Body of pancreas (tissue), 4 donors: ENCODE results near the gene CTIF. TPM values are rescaled to one million over a fixed set of nuclear protein-coding genes. Genes with fewer than 3 reads are reported as not detected.

Experiments
- ATAC-seq: fragments of 150-250 bp; one replicate; pipeline ENCODE4 v1.9.1; 2016
- DNase-seq, 4 donors: peaks; one replicate each; pipeline ENCODE4 v3.0.0-alpha.2; 2019
- H3K27ac ChIP-seq, 4 donors: fragments of 200-600 bp; sonication (generic); 1 replicate in 3 of 4; 2 replicates in 1 of 4; pipeline versions ENCODE4 v1.5.1 to v1.6.1; 2016 to 2019; ENCODE audit warnings: mild to moderate bottlenecking in 1 of 4, mixed read lengths in 1 of 4, moderate library complexity in 1 of 4
- H3K27me3 ChIP-seq, 2 donors: fragments of 200-600 bp; sonication (generic); one replicate each; pipeline ENCODE4 v1.6.0; 2016; ENCODE audit warnings: mild to moderate bottlenecking in 1 of 2
- H3K36me3 ChIP-seq, 2 donors: fragments of 200-600 bp; sonication (generic); replicated peaks in 1 of 2; 2 replicates each; pipeline ENCODE4 v1.5.1; 2016; ENCODE audit warnings: low read depth in 2 of 2; ENCODE audit not compliant: insufficient read depth in 1 of 2
- H3K4me1 ChIP-seq: fragments of 200-600 bp; sonication (generic); one replicate; pipeline ENCODE4 v1.6.0; 2016
- H3K4me3 ChIP-seq, 2 donors: fragments of 200-600 bp; sonication (generic); 1 replicate in 1 of 2; 2 replicates in 1 of 2; pipeline ENCODE4 v1.5.1; 2016 to 2019
- H3K9me3 ChIP-seq, 3 donors: fragments of 200-600 bp; sonication (generic); 1 replicate in 2 of 3; 2 replicates in 1 of 3; pipeline ENCODE4 v1.5.1; 2016
- POLR2A ChIP-seq, 3 donors: fragments of 450-650 bp; IDR thresholded peaks; one replicate each; pipeline ENCODE4 v1.6.1; 2016; ENCODE audit warnings: antibody characterized with exemption in 3 of 3, mild to moderate bottlenecking in 2 of 3
- WGBS, 2 donors: methylation state at CpG; one replicate each; pipeline ENCODE4 v1.1.5; 2017; 5-methylcytosine and 5-hydroxymethylcytosine counted together
- intact Hi-C: fragments of 100-400 bp; cut with DNase I; formaldehyde crosslinking; loops from one replicate; pipeline ENCODE4 v1.15.1; 2023
- total RNA-seq, 2 donors: library from RNA; depleted of rRNA; stranded (reverse); fragments of >200 nt; gene quantifications; one replicate each; pipeline ENCODE4 v1.1.0, GENCODE V29; 2016
- TF ChIP-seq, protein P1 (sequence below), 7 experiments: fragments of 450-650 bp in 4 of 7; fragments of 200-600 bp in 3 of 7; sonication (generic) in 3 of 7; IDR thresholded peaks; one replicate each; pipeline ENCODE4 v1.5.1; 2016 to 2019; ENCODE audit warnings: antibody characterized with exemption in 7 of 7

Gene CTIF
- total RNA-seq, 2 donors from 2014 or later, result 18.7 to 24.4 TPM

DNA sequence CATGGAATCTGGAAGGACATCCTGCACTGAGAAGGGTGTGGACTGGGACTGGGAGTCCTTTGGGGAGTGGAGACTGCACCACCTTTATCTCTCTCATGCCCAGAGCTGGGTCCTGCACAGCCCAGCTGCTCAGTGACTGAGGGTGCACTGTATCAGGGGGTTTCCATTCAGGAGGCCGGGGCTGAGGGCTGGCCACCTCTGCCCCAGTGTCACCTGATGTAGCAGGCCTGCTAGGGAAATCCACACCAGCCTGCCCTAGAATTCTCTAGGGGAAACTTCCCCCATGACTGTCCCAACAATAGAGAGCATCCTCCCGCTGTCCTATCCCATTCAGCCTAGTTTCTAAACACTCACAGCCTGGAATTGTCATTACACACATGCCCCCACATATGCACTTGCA lies 116.7 kb downstream of the CTIF start:
- Histone ChIP-seq H3K4me3 (no peak overlapping the region), H3K36me3 (no peaks in the 10 kb centered on the region), H3K4me1 (no peaks in the 10 kb centered on the region), H3K9me3 (no peaks in the 10 kb centered on the region), H3K27me3 (no peaks in the 10 kb centered on the region), H3K27ac (no peak overlapping the region)
- TF ChIP-seq, protein P1, sequence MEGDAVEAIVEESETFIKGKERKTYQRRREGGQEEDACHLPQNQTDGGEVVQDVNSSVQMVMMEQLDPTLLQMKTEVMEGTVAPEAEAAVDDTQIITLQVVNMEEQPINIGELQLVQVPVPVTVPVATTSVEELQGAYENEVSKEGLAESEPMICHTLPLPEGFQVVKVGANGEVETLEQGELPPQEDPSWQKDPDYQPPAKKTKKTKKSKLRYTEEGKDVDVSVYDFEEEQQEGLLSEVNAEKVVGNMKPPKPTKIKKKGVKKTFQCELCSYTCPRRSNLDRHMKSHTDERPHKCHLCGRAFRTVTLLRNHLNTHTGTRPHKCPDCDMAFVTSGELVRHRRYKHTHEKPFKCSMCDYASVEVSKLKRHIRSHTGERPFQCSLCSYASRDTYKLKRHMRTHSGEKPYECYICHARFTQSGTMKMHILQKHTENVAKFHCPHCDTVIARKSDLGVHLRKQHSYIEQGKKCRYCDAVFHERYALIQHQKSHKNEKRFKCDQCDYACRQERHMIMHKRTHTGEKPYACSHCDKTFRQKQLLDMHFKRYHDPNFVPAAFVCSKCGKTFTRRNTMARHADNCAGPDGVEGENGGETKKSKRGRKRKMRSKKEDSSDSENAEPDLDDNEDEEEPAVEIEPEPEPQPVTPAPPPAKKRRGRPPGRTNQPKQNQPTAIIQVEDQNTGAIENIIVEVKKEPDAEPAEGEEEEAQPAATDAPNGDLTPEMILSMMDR (IDR thresholded peaks at IDR 0.05), result no peak
- TF ChIP-seq POLR2A (IDR thresholded peaks at IDR 0.05), result no peak
- WGBS, 2 donors, result 88 to 94% methylated on average over 1 to 2 of the region's 2 CpGs
- ATAC-seq, result no peak
- DNase-seq, result no peak
- intact Hi-C loops, result no loop called here

DNA sequence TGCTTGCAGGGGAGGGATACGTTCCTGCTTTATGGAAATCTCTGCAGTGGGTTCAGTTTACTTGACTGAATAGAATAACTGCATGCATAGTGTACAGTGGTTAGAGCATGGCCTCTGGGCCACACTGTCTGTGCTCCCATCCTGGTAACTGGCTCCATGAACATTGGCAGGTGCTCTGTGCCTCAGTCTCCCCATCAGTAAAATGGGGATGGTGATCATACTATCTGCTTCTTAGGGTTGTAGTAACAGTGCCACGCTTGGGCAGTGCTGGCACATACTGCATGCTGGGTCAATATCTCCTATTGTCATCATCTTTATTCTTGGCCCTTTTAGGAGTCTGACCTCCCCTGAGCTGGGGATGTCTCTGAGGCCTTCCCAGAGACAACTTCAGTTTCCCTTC lies 117.3 kb downstream of the CTIF start:
- H3K9me3 ChIP-seq, result no peaks in the 10 kb centered on the region
- H3K27me3 ChIP-seq, result no peaks in the 10 kb centered on the region
- intact Hi-C loops, result no loop called here
- no peak for TF ChIP-seq POLR2A (IDR thresholded peaks at IDR 0.05)
- TF ChIP-seq, protein P1 (IDR thresholded peaks at IDR 0.05), result no peak
- 89 to 100% methylated on average over 2 of the region's 2 CpGs for WGBS, 2 donors
- H3K4me1 ChIP-seq, result no peaks in the 10 kb centered on the region
- H3K4me3 ChIP-seq, result no peak overlapping the region
- DNase-seq, result no peak
- H3K27ac ChIP-seq, result no peak overlapping the region
- H3K36me3 ChIP-seq, result no peaks in the 10 kb centered on the region
- ATAC-seq, result no peak

DNA sequence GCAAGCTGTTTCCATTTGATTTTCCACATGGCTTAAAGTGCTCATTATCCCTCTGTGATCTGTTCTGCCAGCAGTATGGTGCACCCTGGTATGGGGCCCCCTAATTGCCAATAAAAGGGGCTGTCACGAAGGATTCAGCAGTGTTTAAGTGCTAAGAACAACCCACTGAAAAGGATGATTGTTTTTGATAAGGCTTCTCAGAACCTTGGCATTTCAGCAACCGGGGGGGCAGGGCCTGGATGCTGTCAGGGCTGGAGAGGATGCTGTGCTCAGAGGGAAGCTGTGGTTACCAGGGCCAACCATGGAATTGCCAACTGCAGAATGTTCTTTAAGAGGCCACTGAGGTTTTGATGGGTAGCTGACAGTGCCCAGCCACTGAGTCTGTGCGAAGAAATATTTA lies 117.8 kb downstream of the CTIF start:
- intact Hi-C loops, result no loop called here

DNA sequence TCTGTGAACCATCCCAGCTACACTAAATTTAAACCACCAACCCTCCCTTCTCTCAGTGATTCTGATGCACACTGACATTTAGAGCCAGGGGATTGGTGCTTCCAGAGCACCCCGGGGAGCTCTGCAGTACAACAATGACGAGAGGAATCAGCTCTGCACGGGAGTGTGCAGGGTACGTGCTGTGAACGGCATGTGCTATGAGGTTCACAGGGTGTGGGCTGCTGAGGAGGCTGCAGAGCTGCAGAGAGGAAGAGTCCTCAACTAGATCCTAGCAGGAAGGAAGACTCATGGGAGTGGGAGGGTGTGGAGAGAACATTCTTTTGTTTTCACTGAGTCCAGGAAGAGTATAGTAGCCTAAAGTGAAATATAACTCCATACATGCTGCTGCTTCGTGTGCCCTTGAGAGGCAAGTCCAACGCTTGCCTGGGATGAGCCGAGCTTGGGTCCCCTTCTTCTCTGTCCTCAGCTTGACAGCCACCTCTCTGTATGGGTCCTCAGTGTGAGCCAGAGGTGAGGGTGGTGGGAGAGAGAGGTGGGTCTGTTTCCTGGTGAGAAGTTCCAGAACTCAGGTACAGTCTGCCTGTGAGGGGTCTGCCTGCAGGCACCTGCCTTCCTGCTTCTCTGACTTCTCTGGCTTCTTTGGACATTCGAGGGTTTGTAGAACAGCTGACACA lies 118.8 kb downstream of the CTIF start:
- no peaks in the 10 kb centered on the region for H3K9me3 ChIP-seq
- 73 to 83% methylated on average over 9 of the region's 9 CpGs for WGBS, 2 donors
- no peak for TF ChIP-seq POLR2A (IDR thresholded peaks at IDR 0.05)
- H3K27ac ChIP-seq, result no peak overlapping the region
- ATAC-seq (no peak), DNase-seq (no peak)
- intact Hi-C loops, result no loop called here
- no peaks in the 10 kb centered on the region for H3K36me3 ChIP-seq
- H3K27me3 ChIP-seq, result no peaks in the 10 kb centered on the region
- no peak overlapping the region for H3K4me3 ChIP-seq
- H3K4me1 ChIP-seq, result peaks cover 4% of the 10 kb centered on the region

More for the DNA sequence above, 117.8 kb downstream of the CTIF start:
- Histone ChIP-seq H3K4me3 (no peak overlapping the region), H3K27me3 (no peaks in the 10 kb centered on the region), H3K4me1 (no peaks in the 10 kb centered on the region), H3K36me3 (no peaks in the 10 kb centered on the region), H3K27ac (no peak overlapping the region), H3K9me3 (no peaks in the 10 kb centered on the region)
- WGBS, 2 donors, result 78 to 95% methylated on average over 3 of the region's 3 CpGs
- DNase-seq, result no peak
- TF ChIP-seq, protein P1 (IDR thresholded peaks at IDR 0.05), result no peak
- TF ChIP-seq POLR2A (IDR thresholded peaks at IDR 0.05), result no peak
- ATAC-seq, result no peak

DNA sequence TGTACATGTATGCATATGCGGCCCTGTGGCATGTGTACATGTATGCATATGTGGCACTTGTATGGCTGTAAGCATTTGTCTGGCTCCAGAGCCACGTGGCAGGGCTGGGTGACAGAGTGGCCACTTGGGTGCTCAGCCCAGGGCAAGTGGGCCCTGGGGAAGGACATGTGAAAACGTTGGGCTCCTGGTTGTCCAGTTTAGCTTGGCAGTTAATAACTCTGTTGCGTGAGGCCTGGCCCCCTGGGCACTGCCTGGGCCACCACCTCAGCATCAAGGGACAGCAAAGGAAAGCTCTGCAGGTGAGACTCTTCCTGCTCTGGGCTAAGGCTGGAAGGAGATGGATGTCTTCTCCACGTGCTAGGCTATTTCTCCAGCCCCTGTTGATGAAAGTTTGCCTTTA lies 119.9 kb downstream of the CTIF start:
- intact Hi-C loops, result no loop called here
- no peak overlapping the region for H3K27ac ChIP-seq
- DNase-seq (no peak), ATAC-seq (no peak)
- no peaks in the 10 kb centered on the region for H3K9me3 ChIP-seq
- WGBS, 2 donors, result 68 to 74% methylated on average over 4 to 5 of the region's 5 CpGs
- peaks cover 6% of the 10 kb centered on the region for H3K4me1 ChIP-seq
- H3K4me3 ChIP-seq, result no peak overlapping the region
- no peaks in the 10 kb centered on the region for H3K27me3 ChIP-seq
- no peaks in the 10 kb centered on the region for H3K36me3 ChIP-seq
- TF ChIP-seq POLR2A (IDR thresholded peaks at IDR 0.05), result no peak
- TF ChIP-seq, protein P1 (IDR thresholded peaks at IDR 0.05), result no peak
